HEK293T (cell line): Measurements from ENCODE around the gene FSIP1.

Experiments used
- CTCF ChIA-PET: fragments of 350-600 bp; formaldehyde crosslinking; extraction: SDS; loops from one replicate; lab custom pipeline; 2021; ENCODE audit warnings: antibody characterized with exemption, inconsistent platforms; lab: Yijun Ruan, JAX
- POLR2A ChIA-PET: fragments of 350-600 bp; formaldehyde crosslinking; extraction: SDS; loops from one replicate; lab custom pipeline; 2020; ENCODE audit warnings: antibody characterized with exemption, inconsistent platforms; lab: Yijun Ruan, JAX
- DNase-seq: peaks from one replicate; pipeline ENCODE4 v3.0.0; 2012; ENCODE audit warnings: mixed read lengths; ENCODE audit errors: extremely low spot score
- ARNT ChIP-seq: fragments of 450-650 bp; IDR thresholded peaks from 2 replicates; pipeline ENCODE4 v1.6.1; 2017; ENCODE audit warnings: mild to moderate bottlenecking
- BHLHE40 ChIP-seq: fragments of 450-650 bp; IDR thresholded peaks from 2 replicates; pipeline ENCODE4 v1.6.1; 2016; ENCODE audit warnings: mild to moderate bottlenecking, moderate library complexity, borderline replicate concordance
- CTBP1 ChIP-seq: fragments of 450-650 bp; IDR thresholded peaks from 2 replicates; pipeline ENCODE4 v1.6.1; 2016; ENCODE audit warnings: borderline replicate concordance
- ELF4 ChIP-seq: fragments of 450-650 bp; IDR thresholded peaks from 2 replicates; pipeline ENCODE4 v1.6.1; 2017; ENCODE audit warnings: antibody characterized with exemption
- FOXA1 ChIP-seq: fragments of 450-650 bp; IDR thresholded peaks from 2 replicates; pipeline ENCODE4 v1.6.1; 2016; ENCODE audit warnings: mild to moderate bottlenecking
- FOXK2 ChIP-seq: fragments of 450-650 bp; IDR thresholded peaks from 2 replicates; pipeline ENCODE4 v1.6.1; 2016; ENCODE audit warnings: mild to moderate bottlenecking
- FOXM1 ChIP-seq: fragments of 450-650 bp; IDR thresholded peaks from 2 replicates; pipeline ENCODE4 v1.6.1; 2017; ENCODE audit warnings: mild to moderate bottlenecking, borderline replicate concordance
- HDGF ChIP-seq: fragments of 450-650 bp; IDR thresholded peaks from 2 replicates; pipeline ENCODE4 v1.6.1; 2017; ENCODE audit warnings: antibody characterized with exemption, borderline replicate concordance
- L3MBTL2 ChIP-seq: fragments of 450-650 bp; conservative IDR thresholded peaks from 2 replicates; pipeline ENCODE4 v1.6.1; 2016; ENCODE audit warnings: mild to moderate bottlenecking
- LEF1 ChIP-seq: fragments of 450-650 bp; IDR thresholded peaks from 2 replicates; pipeline ENCODE4 v1.6.1; 2017; ENCODE audit warnings: mild to moderate bottlenecking, borderline replicate concordance
- NFRKB ChIP-seq: fragments of 450-650 bp; IDR thresholded peaks from 2 replicates; pipeline ENCODE4 v1.6.1; 2016; ENCODE audit warnings: mild to moderate bottlenecking, moderate library complexity
- SP1 ChIP-seq: fragments of 450-650 bp; IDR thresholded peaks from 2 replicates; pipeline ENCODE4 v1.6.1; 2017
- SUZ12 ChIP-seq: fragments of 450-650 bp; IDR thresholded peaks from 2 replicates; pipeline ENCODE4 v1.6.1; 2016; ENCODE audit warnings: mild to moderate bottlenecking
- TARDBP ChIP-seq: fragments of 450-650 bp; IDR thresholded peaks from 2 replicates; pipeline ENCODE4 v1.6.1; 2016
- ZNF384 ChIP-seq: fragments of 450-650 bp; IDR thresholded peaks from 2 replicates; pipeline ENCODE4 v1.6.1; 2016
- TF ChIP-seq, protein P1 (sequence below): fragments of 450-650 bp; IDR thresholded peaks from 2 replicates; pipeline ENCODE4 v1.6.1; 2016

Gene FSIP1

DNA sequence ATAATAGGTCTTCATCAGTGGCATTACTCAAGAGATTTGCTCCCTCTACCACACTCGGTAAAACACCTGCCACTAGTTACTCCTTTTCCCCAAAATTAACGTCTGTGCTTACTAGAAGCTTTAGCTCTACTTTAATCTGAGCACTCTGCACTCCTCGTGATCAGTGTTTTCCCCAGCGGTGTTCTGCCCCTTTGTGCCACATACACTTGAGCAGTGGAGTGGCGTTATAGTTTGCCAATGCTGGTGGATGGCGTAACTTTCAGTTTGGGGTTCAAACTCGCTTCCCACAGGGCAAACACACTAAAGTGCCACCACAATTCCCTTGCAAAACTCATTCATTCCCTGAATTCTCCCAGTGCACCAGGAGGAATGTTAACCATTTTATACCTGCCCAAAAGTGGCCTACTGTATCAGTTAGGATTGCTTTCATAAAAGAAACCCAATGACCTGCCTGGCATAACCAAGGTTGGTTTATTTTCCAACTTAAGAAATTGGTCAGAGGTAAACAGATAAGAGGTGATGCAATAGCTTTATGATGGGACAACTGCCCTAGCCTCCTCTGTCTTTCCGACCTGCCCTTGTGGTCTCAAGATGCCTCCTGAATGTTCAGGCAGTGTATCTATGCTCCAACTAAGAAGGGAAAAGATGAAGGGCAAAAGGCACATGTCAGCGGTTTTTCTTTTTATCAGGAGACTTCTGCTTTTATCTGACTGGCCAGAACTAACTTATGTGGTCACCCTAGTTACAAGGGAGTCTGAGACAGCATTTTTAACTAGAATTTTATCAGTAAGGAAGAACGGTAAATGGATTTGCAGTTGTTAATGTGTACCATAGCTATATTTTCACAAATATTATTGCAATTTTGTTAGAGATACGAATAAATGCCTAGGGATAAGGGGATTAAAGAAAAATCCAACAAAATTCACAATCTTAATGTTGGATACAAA lies 83.9 kb downstream of the FSIP1 start:
- CTCF ChIA-PET = no interaction called here
- DNase-seq = no peak
- TF ChIP-seq HDGF (no peak), ARNT (no peak), ZNF384 (no peak), FOXA1 (no peak), ELF4 (no peak), CTBP1 (no peak), FOXM1 (no peak), FOXK2 (no peak), L3MBTL2 (no peak), BHLHE40 (no peak)
- POLR2A ChIA-PET = no interaction called here

DNA sequence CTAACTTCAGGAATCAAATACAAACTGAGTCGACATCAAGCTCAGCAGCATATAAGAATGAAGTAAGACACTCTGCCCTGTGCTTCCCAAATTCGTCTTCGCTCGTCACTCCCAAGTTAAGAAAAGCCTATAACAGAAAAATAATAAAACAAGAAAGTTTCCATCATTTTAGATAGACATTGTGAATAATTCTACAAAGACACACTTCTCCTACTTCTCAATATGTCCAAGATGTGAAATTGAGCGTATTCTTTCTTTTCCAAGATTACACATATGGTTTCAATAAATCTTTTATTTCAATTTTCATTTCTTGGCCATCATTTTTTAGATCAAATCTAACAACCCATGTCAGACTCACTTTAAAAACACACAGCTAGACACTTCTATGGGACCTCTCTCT lies 85.1 kb downstream of the FSIP1 start:
- ChIA-PET CTCF (no interaction called here), POLR2A (no interaction called here)
- DNase-seq = no peak
- TF ChIP-seq L3MBTL2 (no peak), ELF4 (no peak), HDGF (no peak), FOXM1 (no peak), TARDBP (no peak), SUZ12 (no peak), SP1 (no peak), LEF1 (no peak), FOXA1 (no peak), CTBP1 (no peak), NFRKB (no peak), FOXK2 (no peak), ARNT (no peak), BHLHE40 (no peak), ZNF384 (no peak)
- TF ChIP-seq, protein P1, sequence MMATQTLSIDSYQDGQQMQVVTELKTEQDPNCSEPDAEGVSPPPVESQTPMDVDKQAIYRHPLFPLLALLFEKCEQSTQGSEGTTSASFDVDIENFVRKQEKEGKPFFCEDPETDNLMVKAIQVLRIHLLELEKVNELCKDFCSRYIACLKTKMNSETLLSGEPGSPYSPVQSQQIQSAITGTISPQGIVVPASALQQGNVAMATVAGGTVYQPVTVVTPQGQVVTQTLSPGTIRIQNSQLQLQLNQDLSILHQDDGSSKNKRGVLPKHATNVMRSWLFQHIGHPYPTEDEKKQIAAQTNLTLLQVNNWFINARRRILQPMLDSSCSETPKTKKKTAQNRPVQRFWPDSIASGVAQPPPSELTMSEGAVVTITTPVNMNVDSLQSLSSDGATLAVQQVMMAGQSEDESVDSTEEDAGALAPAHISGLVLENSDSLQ = no peak

DNA sequence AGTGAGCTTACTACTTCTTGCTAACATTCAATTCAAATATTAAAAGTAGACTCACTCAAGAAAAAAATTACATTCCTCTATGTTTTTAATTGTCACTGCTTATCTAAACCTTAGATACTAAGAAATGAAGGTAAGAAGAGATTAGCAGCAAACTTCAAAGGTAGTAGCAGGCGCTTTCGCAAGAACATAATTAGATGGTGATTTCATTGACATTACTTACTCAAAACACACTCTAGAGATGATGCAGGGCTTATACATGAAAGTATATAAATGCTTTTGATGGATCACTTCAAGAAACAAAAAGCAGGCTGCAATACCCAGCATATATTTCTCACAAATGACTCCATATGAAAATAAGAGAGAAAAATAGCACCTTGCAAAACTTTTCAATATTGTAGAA lies 86.8 kb downstream of the FSIP1 start:
- ChIA-PET POLR2A (no interaction called here), CTCF (no interaction called here)
- no peak for DNase-seq
- TF ChIP-seq CTBP1 = no peak
- no peak for TF ChIP-seq ELF4
- TF ChIP-seq TARDBP = no peak
- no peak for TF ChIP-seq HDGF
- TF ChIP-seq ZNF384 = no peak
- TF ChIP-seq, protein P1 = no peak
- TF ChIP-seq FOXM1 = no peak
- no peak for TF ChIP-seq L3MBTL2
- no peak for TF ChIP-seq FOXK2
- TF ChIP-seq FOXA1 = no peak

DNA sequence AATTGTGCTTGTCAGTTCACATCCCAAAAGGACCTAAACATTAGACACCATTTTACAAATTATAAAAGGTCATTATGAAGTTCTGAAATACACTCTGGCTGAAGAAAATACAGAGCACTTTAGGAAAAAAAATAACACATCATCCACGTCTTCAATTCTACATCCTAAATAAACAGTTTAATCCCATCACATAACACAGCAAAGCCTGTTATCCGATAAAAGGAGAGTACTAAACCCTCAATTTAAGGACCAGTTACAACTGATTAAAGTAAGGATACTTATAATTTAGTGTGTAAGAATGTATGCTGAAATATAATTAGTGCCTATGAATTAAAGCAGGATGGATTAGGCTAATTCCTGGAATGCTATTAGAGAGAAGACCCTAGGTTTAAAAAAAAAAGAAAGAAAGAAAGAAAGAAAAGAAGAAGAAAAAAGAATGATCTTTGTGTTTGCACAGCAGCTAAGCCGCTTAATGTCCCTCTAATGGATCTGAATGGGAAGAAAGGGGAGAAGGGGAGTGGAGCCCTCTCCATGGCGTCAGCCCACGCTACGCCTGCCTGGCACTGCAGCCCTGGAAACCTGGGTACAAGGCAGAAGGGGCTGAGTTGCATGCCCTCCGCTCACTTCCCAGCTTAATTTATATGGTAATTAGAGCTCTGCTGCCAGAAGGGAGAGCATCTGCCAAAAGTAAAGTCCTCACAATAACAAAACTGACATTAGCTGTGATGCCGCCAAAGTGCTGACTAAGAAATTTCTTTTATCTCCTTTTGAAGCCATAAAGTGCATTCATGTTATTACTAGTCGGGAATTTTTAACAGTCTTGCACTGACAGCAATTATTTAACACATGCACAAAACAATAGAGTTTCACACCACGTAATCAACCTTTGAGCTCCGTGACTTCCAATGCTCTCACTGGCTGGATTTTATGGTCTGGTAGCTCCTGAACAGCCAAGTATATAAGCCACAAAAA lies 90.0 kb downstream of the FSIP1 start:
- POLR2A ChIA-PET = interaction anchor here (0.9 kb wide), 1 partner anchor 90 kb away, joined by 6 read pairs; the partner anchor contains the start of gene FSIP1
- CTCF ChIA-PET = interaction anchor here (0.7 to 2.8 kb wide), 2 partner anchors 8 to 65 kb away, joined by 3 to 17 read pairs; no protein-coding TSS in a partner anchor
- no peak for DNase-seq
- TF ChIP-seq HDGF (no peak), ZNF384 (no peak), ARNT (no peak), SUZ12 (no peak), TARDBP (no peak), LEF1 (no peak), FOXK2 (no peak), BHLHE40 (no peak)

DNA sequence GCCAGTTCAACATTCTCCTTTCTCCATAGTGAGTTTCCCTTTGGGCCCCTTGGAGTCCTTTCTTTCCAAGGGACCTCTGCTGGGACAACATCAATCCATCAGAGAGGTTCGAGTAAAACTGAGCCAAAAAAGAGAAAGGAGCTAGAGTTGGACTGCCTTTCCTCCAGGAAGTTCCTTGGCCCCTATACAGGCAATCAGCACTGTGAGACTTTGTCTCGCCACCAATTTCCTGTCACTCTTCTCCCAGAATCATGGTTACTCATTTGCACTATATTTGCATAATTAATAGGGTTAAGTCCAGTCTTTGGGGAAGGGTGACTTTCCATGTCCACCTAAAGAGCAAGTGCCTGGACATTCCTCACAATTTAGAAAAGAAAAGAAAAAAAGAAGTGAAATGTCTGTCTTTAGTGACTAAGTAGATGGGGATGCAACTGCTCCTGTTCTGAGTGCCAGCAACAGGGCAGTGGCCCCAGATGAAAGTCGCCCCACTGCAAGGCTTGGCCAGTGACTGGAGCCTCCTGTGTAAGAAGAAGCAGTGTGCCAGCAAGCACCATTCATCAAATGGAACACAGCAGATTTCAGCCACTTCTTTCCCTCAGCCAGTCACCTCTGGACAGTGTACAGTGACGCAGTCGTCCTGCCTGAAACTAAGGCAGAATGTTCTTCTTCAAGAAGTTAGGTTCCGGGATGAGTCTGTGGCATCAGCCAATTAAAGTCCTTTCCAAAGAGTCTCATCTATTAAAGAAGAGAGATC lies 91.6 kb downstream of the FSIP1 start:
- POLR2A ChIA-PET = no interaction called here
- CTCF ChIA-PET = interaction anchor here (2.8 kb wide), 1 partner anchor 67 kb away, joined by 17 read pairs; no protein-coding TSS in a partner anchor
- TF ChIP-seq L3MBTL2 = no peak
- TF ChIP-seq LEF1 = no peak
- no peak for TF ChIP-seq FOXA1
- no peak for DNase-seq
